Caco-2 (cell line): ENCODE measurements around the gene KNG1. TPM values are rescaled to one million over a fixed set of nuclear protein-coding genes. Genes with fewer than 3 reads are reported as not detected.

Experiments used
- BruUV-seq: library from RNA; stranded (reverse); fragments of 400-500 nt; replicated peaks from 2 replicates; lab custom pipeline; 2021; lab: Mats Ljungman, UMichigan
- CTCF ChIA-PET: fragments of 300-600 bp; sonication (Branson Sonifier 250); formaldehyde crosslinking; loops from one replicate; lab custom pipeline; 2022; ENCODE audit warnings: antibody characterized with exemption; lab: Charles Lee
- POLR2A ChIA-PET: fragments of 300-600 bp; sonication (Branson Sonifier 250); formaldehyde crosslinking; loops from one replicate; lab custom pipeline; 2022; ENCODE audit warnings: antibody characterized with exemption; lab: Charles Lee
- DNase-seq, 2 experiments: peaks; one replicate each; pipeline versions ENCODE4 v3.0.0 to v3.0.0-alpha.2; 2020 to 2022
- H3K27me3 ChIP-seq: replicated peaks from 2 replicates; pipeline ENCODE4 v1.6.0; 2011; ENCODE audit warnings: low read length; ENCODE audit not compliant: control insufficient read depth, insufficient read depth
- H3K36me3 ChIP-seq: 2 replicates; pipeline ENCODE4 v1.5.1; 2011; ENCODE audit warnings: low read length; ENCODE audit not compliant: control insufficient read depth, insufficient read depth
- H3K4me1 ChIP-seq: fragments of 250-450 bp; sonication (Bioruptor Pico); 2 replicates; pipeline ENCODE4 v1.5.1; 2020; ENCODE audit warnings: mild to moderate bottlenecking
- H3K4me3 ChIP-seq: 2 replicates; pipeline ENCODE4 v1.5.1; 2011; ENCODE audit warnings: low read depth, mild to moderate bottlenecking, control low read depth, low read length
- H3K9me3 ChIP-seq: fragments of 250-450 bp; sonication (Bioruptor Pico); 2 replicates; pipeline ENCODE4 v1.5.1; 2020; ENCODE audit warnings: mild to moderate bottlenecking, moderate library complexity
- H3K27ac Mint-ChIP-seq: one replicate; pipeline ENCODE4 v1.8.0; 2022; ENCODE audit warnings: mixed read lengths; ENCODE audit not compliant: unreplicated experiment
- H3K27me3 Mint-ChIP-seq: one replicate; pipeline ENCODE4 v1.8.0; 2022; ENCODE audit warnings: mixed read lengths; ENCODE audit not compliant: insufficient read depth, unreplicated experiment
- H3K36me3 Mint-ChIP-seq: one replicate; pipeline ENCODE4 v1.8.0; 2022; ENCODE audit warnings: mild to moderate bottlenecking, mixed read lengths; ENCODE audit not compliant: insufficient read depth, unreplicated experiment
- H3K4me1 Mint-ChIP-seq: one replicate; pipeline ENCODE4 v1.8.0; 2022; ENCODE audit warnings: low read depth, mixed read lengths; ENCODE audit not compliant: unreplicated experiment
- H3K4me3 Mint-ChIP-seq: one replicate; pipeline ENCODE4 v1.8.0; 2022; ENCODE audit warnings: mild to moderate bottlenecking, moderate library complexity, mixed read lengths; ENCODE audit not compliant: unreplicated experiment
- H3K9me3 Mint-ChIP-seq: one replicate; pipeline ENCODE4 v1.8.0; 2022; ENCODE audit warnings: mixed read lengths; ENCODE audit not compliant: unreplicated experiment
- intact Hi-C: fragments of 100-400 bp; cut with micrococcal nuclease; formaldehyde crosslinking; loops from one replicate; pipeline ENCODE4 v1.10.0; 2022; ENCODE audit not compliant: unreplicated experiment
- total RNA-seq: library from RNA; stranded (reverse); gene quantifications from 2 replicates; pipeline ENCODE4 v1.2.3, GENCODE V29; 2022
- TF ChIP-seq, protein P1 (sequence below), 2 experiments: fragments of 200-600 bp in 1 of 2; IDR thresholded peaks; 1 replicate in 1 of 2; 2 replicates in 1 of 2; pipeline versions ENCODE4 v1.5.1 to v1.8.0; 2011 to 2022; ENCODE audit warnings: antibody characterized with exemption in 1 of 2, control low read depth in 1 of 2, inconsistent platforms in 1 of 2, low read depth in 1 of 2, low read length in 1 of 2, mild to moderate bottlenecking in 1 of 2, moderate library complexity in 1 of 2; ENCODE audit not compliant: insufficient read depth in 1 of 2, severe bottlenecking in 1 of 2, unreplicated experiment in 1 of 2

Gene KNG1
- total RNA-seq, 1 experiment from 2014 or later = 9.5 TPM

DNA sequence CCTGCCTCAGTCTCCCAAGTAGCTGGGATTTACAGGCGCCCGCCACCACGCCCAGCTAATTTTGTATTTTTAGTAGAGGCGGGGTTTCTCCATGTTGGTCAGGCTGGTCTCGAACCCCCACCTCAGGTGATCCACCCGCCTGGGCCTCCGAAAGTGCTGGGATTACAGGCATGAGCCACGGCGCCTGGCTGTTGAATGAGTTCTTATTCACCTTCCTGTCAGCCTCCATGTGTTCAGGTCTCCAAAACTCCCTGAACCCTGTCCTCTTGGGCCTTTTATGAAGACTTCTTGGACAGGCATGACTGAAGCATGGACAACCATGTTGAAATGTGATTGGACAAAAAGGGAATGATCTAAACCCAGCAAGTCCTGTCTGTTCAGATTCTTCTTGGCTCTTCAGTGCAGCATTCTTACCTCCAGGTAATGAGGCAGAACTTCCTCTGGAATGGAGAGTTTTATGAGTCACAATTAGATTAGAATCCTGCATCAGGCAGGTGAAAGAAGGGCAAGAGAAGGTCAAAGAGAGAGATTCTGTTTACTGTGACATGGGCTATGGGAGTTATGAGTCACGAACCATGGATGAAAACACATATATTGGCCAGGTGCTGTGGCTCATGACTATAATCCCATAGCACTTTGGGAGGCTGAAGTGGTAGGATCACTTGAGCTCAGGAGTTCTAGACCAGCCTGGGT lies 43.1 kb downstream of the KNG1 start:
- peak; percentile 39 to 56 for DNase-seq
- Mint-ChIP-seq H3K27me3 (no peaks in the 10 kb centered on the region), H3K27ac (peak overlapping the region; percentile 86), H3K4me1 (peaks cover 13% of the 10 kb centered on the region), H3K4me3 (no peak overlapping the region), H3K36me3 (peaks cover 5% of the 10 kb centered on the region), H3K9me3 (no peaks in the 10 kb centered on the region)
- peaks cover 19% of the 10 kb centered on the region for H3K4me1 ChIP-seq
- BruUV-seq = no TSS peak
- TF ChIP-seq, protein P1, sequence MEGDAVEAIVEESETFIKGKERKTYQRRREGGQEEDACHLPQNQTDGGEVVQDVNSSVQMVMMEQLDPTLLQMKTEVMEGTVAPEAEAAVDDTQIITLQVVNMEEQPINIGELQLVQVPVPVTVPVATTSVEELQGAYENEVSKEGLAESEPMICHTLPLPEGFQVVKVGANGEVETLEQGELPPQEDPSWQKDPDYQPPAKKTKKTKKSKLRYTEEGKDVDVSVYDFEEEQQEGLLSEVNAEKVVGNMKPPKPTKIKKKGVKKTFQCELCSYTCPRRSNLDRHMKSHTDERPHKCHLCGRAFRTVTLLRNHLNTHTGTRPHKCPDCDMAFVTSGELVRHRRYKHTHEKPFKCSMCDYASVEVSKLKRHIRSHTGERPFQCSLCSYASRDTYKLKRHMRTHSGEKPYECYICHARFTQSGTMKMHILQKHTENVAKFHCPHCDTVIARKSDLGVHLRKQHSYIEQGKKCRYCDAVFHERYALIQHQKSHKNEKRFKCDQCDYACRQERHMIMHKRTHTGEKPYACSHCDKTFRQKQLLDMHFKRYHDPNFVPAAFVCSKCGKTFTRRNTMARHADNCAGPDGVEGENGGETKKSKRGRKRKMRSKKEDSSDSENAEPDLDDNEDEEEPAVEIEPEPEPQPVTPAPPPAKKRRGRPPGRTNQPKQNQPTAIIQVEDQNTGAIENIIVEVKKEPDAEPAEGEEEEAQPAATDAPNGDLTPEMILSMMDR (IDR thresholded peaks at IDR 0.05; ENCODE audit: insufficient read depth in 1 of 2, low read depth in 1 of 2, low read length in 1 of 2, severe bottlenecking in 1 of 2, unreplicated experiment in 1 of 2) = no peak
- no peaks in the 10 kb centered on the region for H3K27me3 ChIP-seq
- no peak overlapping the region for H3K4me3 ChIP-seq
- intact Hi-C loops = no loop called here
- POLR2A ChIA-PET = no interaction called here
- no peaks in the 10 kb centered on the region for H3K36me3 ChIP-seq
- CTCF ChIA-PET = interaction anchor here (1.3 kb wide), 1 partner anchor 146 kb away, joined by 4 read pairs; no protein-coding TSS in a partner anchor
- no peaks in the 10 kb centered on the region for H3K9me3 ChIP-seq

DNA sequence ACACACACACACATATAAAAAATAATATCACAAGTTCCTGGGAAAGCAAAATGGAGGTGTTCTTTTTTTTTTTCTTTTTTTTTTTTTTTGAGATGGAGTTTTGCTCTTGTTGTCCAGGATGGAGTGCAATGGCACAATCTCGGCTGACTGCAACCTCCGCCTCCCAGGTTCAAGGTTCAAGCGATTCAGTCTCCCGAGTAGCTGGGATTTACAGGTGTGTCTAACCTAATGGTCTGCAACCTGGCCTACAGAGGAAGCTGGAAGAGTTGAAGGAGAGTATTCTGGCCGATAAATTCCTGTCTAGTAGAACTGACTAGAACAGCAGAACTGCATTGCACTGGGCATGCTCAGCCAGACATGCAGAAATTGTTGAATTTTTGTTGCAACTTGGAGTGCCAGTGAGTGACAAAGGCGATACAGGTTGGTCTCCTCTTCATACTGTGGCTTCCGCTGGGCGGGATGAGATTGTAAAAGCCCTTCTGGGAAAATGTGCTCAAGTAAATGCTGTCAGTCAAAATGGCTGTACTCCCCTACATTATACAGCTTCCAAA lies 43.8 kb downstream of the KNG1 start:
- H3K36me3 Mint-ChIP-seq = peaks cover 5% of the 10 kb centered on the region
- peaks cover 19% of the 10 kb centered on the region for H3K4me1 ChIP-seq
- H3K9me3 ChIP-seq = no peaks in the 10 kb centered on the region
- no peak overlapping the region for H3K4me3 ChIP-seq
- ChIA-PET CTCF (interaction anchor here (1.3 kb wide), 1 partner anchor 146 kb away, joined by 4 read pairs; no protein-coding TSS in a partner anchor), POLR2A (no interaction called here)
- H3K27ac Mint-ChIP-seq = peak overlapping the region; percentile 86
- no peaks in the 10 kb centered on the region for H3K9me3 Mint-ChIP-seq
- DNase-seq = no peak
- H3K4me1 Mint-ChIP-seq = peaks cover 13% of the 10 kb centered on the region
- no peaks in the 10 kb centered on the region for H3K27me3 ChIP-seq
- intact Hi-C loops = no loop called here
- no peak overlapping the region for H3K4me3 Mint-ChIP-seq
- TF ChIP-seq, protein P1 (IDR thresholded peaks at IDR 0.05; ENCODE audit: insufficient read depth in 1 of 2, low read depth in 1 of 2, low read length in 1 of 2, severe bottlenecking in 1 of 2, unreplicated experiment in 1 of 2) = no peak
- H3K27me3 Mint-ChIP-seq = no peaks in the 10 kb centered on the region
- no peaks in the 10 kb centered on the region for H3K36me3 ChIP-seq
- no TSS peak for BruUV-seq

DNA sequence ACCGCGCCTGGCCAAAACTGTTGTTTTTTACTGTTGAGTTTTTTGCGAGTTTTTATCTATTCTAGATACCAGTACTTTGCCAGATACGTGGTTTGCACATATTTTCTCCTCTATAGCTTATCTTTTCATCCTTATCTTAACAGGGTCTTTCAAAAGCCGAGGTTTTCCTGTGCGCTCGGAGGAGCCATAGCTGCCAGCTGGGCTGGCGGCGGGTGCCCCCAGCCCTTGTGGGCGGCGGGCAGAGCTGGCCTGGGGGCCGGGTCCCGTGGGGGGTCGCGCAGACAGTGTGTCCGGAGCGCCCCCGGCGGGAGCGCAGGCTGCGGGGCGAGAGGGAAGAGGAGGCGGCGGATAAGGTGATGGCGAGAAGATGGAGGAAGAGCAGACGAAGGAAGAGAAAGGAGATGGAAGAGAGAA lies 55.1 kb downstream of the KNG1 start:
- Histone ChIP-seq H3K36me3 (no peaks in the 10 kb centered on the region), H3K4me1 (no peaks in the 10 kb centered on the region), H3K27me3 (no peaks in the 10 kb centered on the region), H3K9me3 (no peaks in the 10 kb centered on the region), H3K4me3 (peak overlapping the region; percentile 30)
- DNase-seq = no peak
- intact Hi-C loops = no loop called here
- TF ChIP-seq, protein P1 (IDR thresholded peaks at IDR 0.05; ENCODE audit: insufficient read depth in 1 of 2, low read depth in 1 of 2, low read length in 1 of 2, severe bottlenecking in 1 of 2, unreplicated experiment in 1 of 2) = no peak
- H3K9me3 Mint-ChIP-seq = no peaks in the 10 kb centered on the region
- POLR2A ChIA-PET = interaction anchor here (0.7 kb wide), 1 partner anchor 202 kb away, joined by 4 read pairs; the partner anchor contains the start of gene DNAJB11
- no peaks in the 10 kb centered on the region for H3K4me1 Mint-ChIP-seq
- H3K36me3 Mint-ChIP-seq = no peaks in the 10 kb centered on the region
- peak overlapping the region; percentile 7 for H3K27ac Mint-ChIP-seq
- CTCF ChIA-PET = no interaction called here
- H3K27me3 Mint-ChIP-seq = no peaks in the 10 kb centered on the region
- H3K4me3 Mint-ChIP-seq = peak overlapping the region; percentile 64
- BruUV-seq = no TSS peak
